Neuronal stem cell (in vitro differentiated cells): Measurements from ENCODE around the gene TAF11L12. TPM values are rescaled to one million over a fixed set of nuclear protein-coding genes. Genes with fewer than 3 reads are reported as not detected.

Source experiments
- DNase-seq: peaks from one replicate; pipeline ENCODE4 v3.0.0-alpha.2; 2013; ENCODE audit warnings: low spot score
- H2AFZ ChIP-seq: one replicate; pipeline ENCODE4 v1.6.1; 2013; ENCODE audit warnings: mild to moderate bottlenecking, low read length, inconsistent platforms
- H2AK5ac ChIP-seq: 2 replicates; pipeline ENCODE4 v1.6.1; 2013; ENCODE audit warnings: low read depth, mild to moderate bottlenecking, inconsistent platforms, low read length, moderate library complexity, mixed read lengths
- H2BK120ac ChIP-seq: 2 replicates; pipeline ENCODE4 v1.6.1; 2013; ENCODE audit warnings: low read depth, mild to moderate bottlenecking, inconsistent platforms, low read length, moderate library complexity, mixed read lengths
- H2BK12ac ChIP-seq: one replicate; pipeline ENCODE4 v1.6.1; 2013; ENCODE audit warnings: low read length, inconsistent platforms
- H2BK15ac ChIP-seq: 2 replicates; pipeline ENCODE4 v1.6.1; 2013; ENCODE audit warnings: mild to moderate bottlenecking, low read length, inconsistent platforms, mixed read lengths
- H2BK5ac ChIP-seq: one replicate; pipeline ENCODE4 v1.6.1; 2013; ENCODE audit warnings: inconsistent platforms, mild to moderate bottlenecking, low read length, moderate library complexity
- H3K14ac ChIP-seq: one replicate; pipeline ENCODE4 v1.6.1; 2013; ENCODE audit warnings: low read length, inconsistent platforms
- H3K18ac ChIP-seq: 2 replicates; pipeline ENCODE4 v1.6.1; 2013; ENCODE audit warnings: low read length, inconsistent platforms
- H3K23ac ChIP-seq: 2 replicates; pipeline ENCODE4 v1.6.1; 2013; ENCODE audit warnings: low read depth, mild to moderate bottlenecking, mixed read lengths, low read length, inconsistent platforms; ENCODE audit not compliant: poor library complexity
- H3K27ac ChIP-seq: replicated peaks from 3 replicates; pipeline ENCODE4 v1.5.1; 2013; ENCODE audit warnings: low read length, inconsistent platforms
- H3K27me3 ChIP-seq, 3 experiments: 2 replicates each; pipeline ENCODE4 v1.6.1; 2013; ENCODE audit warnings: low read length in 3 of 3, mild to moderate bottlenecking in 2 of 3, inconsistent platforms in 1 of 3, low read depth in 1 of 3, mixed read lengths in 1 of 3, moderate library complexity in 1 of 3; ENCODE audit not compliant: control insufficient read depth in 3 of 3, insufficient read depth in 3 of 3
- H3K36me3 ChIP-seq, 2 donors: replicated peaks in 1 of 2; 2 replicates each; pipeline ENCODE4 v1.6.1; 2013; ENCODE audit warnings: low read length in 2 of 2; ENCODE audit not compliant: control insufficient read depth in 2 of 2, insufficient read depth in 2 of 2
- H3K4ac ChIP-seq: 2 replicates; pipeline ENCODE4 v1.6.1; 2013; ENCODE audit warnings: inconsistent platforms, mild to moderate bottlenecking, low read length, moderate library complexity
- H3K4me1 ChIP-seq, 2 donors: 1 replicate in 1 of 2; 2 replicates in 1 of 2; pipeline ENCODE4 v1.6.1; 2013; ENCODE audit warnings: low read length in 2 of 2, low read depth in 1 of 2; ENCODE audit not compliant: control insufficient read depth in 2 of 2, insufficient read depth in 1 of 2
- H3K4me2 ChIP-seq: one replicate; pipeline ENCODE4 v1.6.1; 2013; ENCODE audit warnings: mild to moderate bottlenecking, low read length, inconsistent platforms; ENCODE audit not compliant: insufficient read depth, poor library complexity, severe bottlenecking
- H3K4me3 ChIP-seq, 2 donors: 2 replicates each; pipeline ENCODE4 v1.5.1; 2013; ENCODE audit warnings: low read length in 2 of 2, mild to moderate bottlenecking in 2 of 2, inconsistent platforms in 1 of 2, moderate library complexity in 1 of 2
- H3K79me1 ChIP-seq: one replicate; pipeline ENCODE4 v1.6.1; 2013; ENCODE audit warnings: low read depth, mild to moderate bottlenecking, inconsistent platforms, low read length, moderate library complexity
- H3K9ac ChIP-seq: one replicate; pipeline ENCODE4 v1.6.1; 2013; ENCODE audit warnings: mild to moderate bottlenecking, low read depth, low read length, inconsistent platforms; ENCODE audit not compliant: poor library complexity
- H3K9me3 ChIP-seq, 2 donors: replicated peaks in 1 of 2; 2 replicates each; pipeline versions ENCODE3 to v1.6.1; 2013; ENCODE audit warnings: low read length in 2 of 2, mild to moderate bottlenecking in 2 of 2, inconsistent platforms in 1 of 2, low read depth in 1 of 2, mixed read lengths in 1 of 2, moderate library complexity in 1 of 2; ENCODE audit not compliant: control insufficient read depth in 2 of 2, insufficient read depth in 1 of 2
- H4K8ac ChIP-seq: one replicate; pipeline ENCODE4 v1.6.1; 2013; ENCODE audit warnings: low read depth, mild to moderate bottlenecking, inconsistent platforms, low read length, moderate library complexity
- H4K91ac ChIP-seq: one replicate; pipeline ENCODE4 v1.6.1; 2013; ENCODE audit warnings: low read length, low read depth, mild to moderate bottlenecking, inconsistent platforms; ENCODE audit not compliant: poor library complexity
- WGBS, 2 donors: extraction: QIAGEN DNeasy Blood & Tissue Kit; methylation state at CpG; one replicate each; pipeline ENCODE4 v1.1.7; 2013; ENCODE audit warnings: missing lambda C conversion rate in 2 of 2, mixed read lengths in 1 of 2; ENCODE audit not compliant: insufficient read length in 2 of 2, insufficient replicate concordance in 1 of 2; ENCODE audit errors: extremely low coverage in 2 of 2; 5-methylcytosine and 5-hydroxymethylcytosine counted together
- small RNA-seq: library from polyadenylated mRNA; stranded (forward); fragments of <200 nt; extraction: miRNeasy Mini kit (QIAGEN cat#:217004); gene quantifications from one replicate; pipeline ENCODE3, GENCODE V24; 2013; ENCODE audit not compliant: insufficient read depth

The TAF11L12 gene

DNA sequence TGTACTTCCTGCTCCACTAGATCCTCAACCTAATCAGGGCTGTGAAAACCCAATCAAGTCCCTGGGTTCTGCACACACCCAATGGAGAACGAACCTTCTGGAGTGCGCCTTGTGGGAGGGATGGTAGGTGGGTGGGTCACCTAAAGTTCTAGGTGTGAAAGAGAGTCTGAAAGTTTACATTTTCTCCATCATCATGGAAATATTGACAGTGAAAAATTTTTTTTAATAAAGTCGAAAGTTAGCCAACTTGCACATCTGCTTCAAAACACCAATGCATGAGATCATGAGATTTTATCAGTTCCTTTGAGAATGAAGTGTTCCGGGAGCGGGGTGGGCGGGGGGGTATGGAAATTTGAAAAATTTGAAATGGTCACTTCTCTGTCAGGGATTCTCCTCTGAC lies 45.7 kb downstream of the TAF11L12 start:
- Histone ChIP-seq H3K27ac (no peak overlapping the region), H3K79me1 (no peaks in the 10 kb centered on the region), H3K4me2 (no peak overlapping the region), H2AFZ (no peak overlapping the region), H3K4me1 (peaks cover 0 to 1% of the 10 kb centered on the region in 2 donors), H3K36me3 (no peaks in the 10 kb centered on the region), H3K4ac (no peak overlapping the region), H2AK5ac (no peak overlapping the region), H3K23ac (no peak overlapping the region), H3K4me3 (no peak overlapping the region), H2BK15ac (no peak overlapping the region), H3K14ac (no peak overlapping the region), H2BK5ac (no peak overlapping the region), H4K91ac (no peak overlapping the region), H3K27me3 (no peaks in the 10 kb centered on the region), H3K9ac (no peak overlapping the region), H2BK120ac (no peak overlapping the region), H3K9me3 (no peaks in the 10 kb centered on the region), H4K8ac (no peak overlapping the region), H3K18ac (no peak overlapping the region), H2BK12ac (no peak overlapping the region)
- no peak for DNase-seq
- no CpG with 5 or more reads among the region's 6 CpGs for WGBS, 2 donors

Small RNA genes lying within 50 kb of the gene (small RNA-seq; reads per million reads assigned to genes)
- not detected for gene AC233724.1
- gene AC233724.2 = not detected
- not detected for gene AC233724.3
- gene AC233724.4 = not detected
- not detected for gene AC233724.6
- gene AC233724.7 = not detected
